Natural killer cell (primary cell): ENCODE results near the gene SNAP23. TPM values are rescaled to one million over a fixed set of nuclear protein-coding genes. Genes with fewer than 3 reads are reported as not detected.
A peak's percentile ranks its signal among the peaks of the same experiment; 100 is the strongest.

ENCODE experiments used
- ATAC-seq, 3 donors: fragments of 150-1000 bp in 2 of 3; fragments of 200-7000 bp in 1 of 3; cut with Tn5 transposase; 1 replicate in 1 of 3; 2 replicates in 2 of 3; pipeline ENCODE4 v1.10.0; 2021; ENCODE audit warnings: mild to moderate bottlenecking in 2 of 3, moderate library complexity in 2 of 3
- DNase-seq, 2 donors: peaks; one replicate each; pipeline versions ENCODE4 v3.0.0 to v3.0.0-alpha.2; 2013 to 2021; ENCODE audit warnings: mixed read lengths in 1 of 2
- H3K27ac ChIP-seq: one replicate; pipeline ENCODE4 v1.5.1; 2013; ENCODE audit warnings: mild to moderate bottlenecking, low read length
- H3K27me3 ChIP-seq: one replicate; pipeline ENCODE4 v1.6.1; 2013; ENCODE audit warnings: low read length; ENCODE audit not compliant: control insufficient read depth, insufficient read depth
- H3K36me3 ChIP-seq: one replicate; pipeline ENCODE4 v1.6.1; 2013; ENCODE audit warnings: low read length; ENCODE audit not compliant: control insufficient read depth, insufficient read depth
- H3K4me1 ChIP-seq: one replicate; pipeline ENCODE4 v1.6.1; 2013; ENCODE audit warnings: low read length; ENCODE audit not compliant: control insufficient read depth, insufficient read depth
- H3K4me3 ChIP-seq: one replicate; pipeline ENCODE4 v1.5.1; 2013; ENCODE audit warnings: low read length
- H3K9me3 ChIP-seq: one replicate; pipeline ENCODE4 v1.6.1; 2013; ENCODE audit warnings: low read length; ENCODE audit not compliant: control insufficient read depth, insufficient read depth
- H3K27ac Mint-ChIP-seq, 2 donors: one replicate each; pipeline ENCODE4 v1.8.0; 2022; ENCODE audit warnings: mild to moderate bottlenecking in 2 of 2, mixed read lengths in 2 of 2, moderate library complexity in 1 of 2
- H3K27me3 Mint-ChIP-seq, 2 donors: one replicate each; pipeline ENCODE4 v1.8.0; 2022; ENCODE audit warnings: low read depth in 2 of 2, mixed read lengths in 2 of 2
- H3K36me3 Mint-ChIP-seq: one replicate; pipeline ENCODE4 v1.8.0; 2022; ENCODE audit warnings: mixed read lengths
- H3K4me1 Mint-ChIP-seq, 2 donors: one replicate each; pipeline ENCODE4 v1.8.0; 2022; ENCODE audit warnings: mixed read lengths in 2 of 2
- H3K4me3 Mint-ChIP-seq: one replicate; pipeline ENCODE4 v1.8.0; 2022; ENCODE audit warnings: mild to moderate bottlenecking, moderate library complexity, mixed read lengths
- H3K9me3 Mint-ChIP-seq, 2 donors: one replicate each; pipeline ENCODE4 v1.8.0; 2022; ENCODE audit warnings: mixed read lengths in 2 of 2
- WGBS: methylation state at CpG from one replicate; pipeline ENCODE4 v1.1.7; 2013; ENCODE audit warnings: missing lambda C conversion rate; ENCODE audit not compliant: insufficient coverage; 5-methylcytosine and 5-hydroxymethylcytosine counted together
- intact Hi-C: fragments of 100-400 bp; cut with micrococcal nuclease; formaldehyde crosslinking; loops from one replicate; pipeline ENCODE4 v1.14.2; 2022
- total RNA-seq, 4 donors: library from RNA; stranded (reverse); fragments of 120-200 nt in 1 of 4; gene quantifications; one replicate each; pipeline versions ENCODE4 v1.2.3 to v1.2.4, GENCODE V29; 2013 to 2022
- TF ChIP-seq, protein P1 (sequence below): fragments of 200-600 bp; IDR thresholded peaks from one replicate; pipeline ENCODE4 v1.8.0; 2022; ENCODE audit warnings: antibody characterized with exemption

Gene SNAP23
- total RNA-seq, 3 donors from 2014 or later (not counting 1 experiment from before 2014, with no cell fraction given) = 72.7 to 85.2 (median 82.7) TPM

DNA sequence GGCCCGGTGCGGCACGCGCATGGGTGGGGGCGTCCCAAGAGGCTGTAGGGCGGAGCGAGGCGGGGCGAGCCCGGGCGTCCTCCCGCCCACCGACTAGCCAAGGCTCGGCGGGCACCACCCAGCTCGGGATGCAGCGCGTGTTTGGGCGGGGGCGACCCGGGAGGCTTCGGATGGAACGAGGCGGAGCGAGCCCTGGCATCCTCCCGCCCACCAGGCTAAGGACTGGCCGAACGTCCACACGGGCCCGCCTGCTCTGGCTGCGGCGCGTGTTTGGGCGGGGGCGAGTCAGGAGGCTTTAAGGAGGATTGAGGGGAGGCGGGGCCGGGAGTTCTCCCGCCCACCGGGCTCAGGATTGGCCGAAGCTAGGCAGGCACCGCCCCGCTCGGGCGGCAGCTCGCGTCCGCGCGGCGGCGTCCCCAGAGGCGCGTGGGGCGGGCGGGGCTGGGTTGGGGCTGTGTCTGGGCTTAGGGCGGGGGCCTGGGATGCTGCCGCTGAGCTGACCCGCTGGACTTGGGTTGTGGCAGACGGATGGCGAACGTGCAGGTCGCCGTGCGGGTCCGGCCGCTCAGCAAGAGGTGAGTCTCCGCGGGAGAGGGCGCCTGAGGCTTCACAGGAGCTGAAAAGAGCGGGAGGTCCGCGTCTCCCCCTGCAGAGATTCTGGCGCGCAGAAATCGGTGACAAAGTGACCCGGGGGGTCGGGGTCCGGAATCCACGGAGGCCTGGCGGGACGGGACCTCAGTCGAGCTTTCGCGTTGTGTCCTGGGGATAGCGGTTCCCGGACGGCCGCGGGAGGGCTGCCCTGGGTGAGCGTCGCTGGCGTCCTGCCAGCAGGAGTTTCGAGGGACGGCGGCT, 80.0 kb downstream of the SNAP23 start, which contains the start of gene STARD9:
TSS of gene STARD9 (plus strand) at position 419 of the 852 bp plus-strand sequence. CDS start at position 529, 110 bp downstream.
- peaks cover 24% of the 10 kb centered on the region for H3K4me1 ChIP-seq
- no peaks in the 10 kb centered on the region for H3K27me3 ChIP-seq
- Mint-ChIP-seq H3K27me3 (no peaks in the 10 kb centered on the region), H3K4me1 (peaks cover 21 to 36% of the 10 kb centered on the region in 2 donors), H3K4me3 (peak within 1 kb of the TSS; percentile 93), H3K9me3 (no peaks in the 10 kb centered on the region), H3K36me3 (no peaks in the 10 kb centered on the region), H3K27ac (peak within 1 kb of the TSS; percentile 64 to 83)
- H3K4me3 ChIP-seq = peak within 1 kb of the TSS; percentile 79
- TF ChIP-seq, protein P1, sequence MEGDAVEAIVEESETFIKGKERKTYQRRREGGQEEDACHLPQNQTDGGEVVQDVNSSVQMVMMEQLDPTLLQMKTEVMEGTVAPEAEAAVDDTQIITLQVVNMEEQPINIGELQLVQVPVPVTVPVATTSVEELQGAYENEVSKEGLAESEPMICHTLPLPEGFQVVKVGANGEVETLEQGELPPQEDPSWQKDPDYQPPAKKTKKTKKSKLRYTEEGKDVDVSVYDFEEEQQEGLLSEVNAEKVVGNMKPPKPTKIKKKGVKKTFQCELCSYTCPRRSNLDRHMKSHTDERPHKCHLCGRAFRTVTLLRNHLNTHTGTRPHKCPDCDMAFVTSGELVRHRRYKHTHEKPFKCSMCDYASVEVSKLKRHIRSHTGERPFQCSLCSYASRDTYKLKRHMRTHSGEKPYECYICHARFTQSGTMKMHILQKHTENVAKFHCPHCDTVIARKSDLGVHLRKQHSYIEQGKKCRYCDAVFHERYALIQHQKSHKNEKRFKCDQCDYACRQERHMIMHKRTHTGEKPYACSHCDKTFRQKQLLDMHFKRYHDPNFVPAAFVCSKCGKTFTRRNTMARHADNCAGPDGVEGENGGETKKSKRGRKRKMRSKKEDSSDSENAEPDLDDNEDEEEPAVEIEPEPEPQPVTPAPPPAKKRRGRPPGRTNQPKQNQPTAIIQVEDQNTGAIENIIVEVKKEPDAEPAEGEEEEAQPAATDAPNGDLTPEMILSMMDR = no peak
- peak; percentile 89 to 97 (median 91) for ATAC-seq
- peak within 1 kb of the TSS; percentile 19 for H3K27ac ChIP-seq
- H3K9me3 ChIP-seq = no peaks in the 10 kb centered on the region
- no peaks in the 10 kb centered on the region for H3K36me3 ChIP-seq
- DNase-seq = peak; percentile 94 to 96
- intact Hi-C loops = loop anchor here (1.0 to 2.0 kb wide), 2 partner anchors 27 to 33 kb away; partner anchors contain the start of genes HAUS2 and LRRC57
- under 1% methylated on average over 95 of the region's 95 CpGs for WGBS

DNA sequence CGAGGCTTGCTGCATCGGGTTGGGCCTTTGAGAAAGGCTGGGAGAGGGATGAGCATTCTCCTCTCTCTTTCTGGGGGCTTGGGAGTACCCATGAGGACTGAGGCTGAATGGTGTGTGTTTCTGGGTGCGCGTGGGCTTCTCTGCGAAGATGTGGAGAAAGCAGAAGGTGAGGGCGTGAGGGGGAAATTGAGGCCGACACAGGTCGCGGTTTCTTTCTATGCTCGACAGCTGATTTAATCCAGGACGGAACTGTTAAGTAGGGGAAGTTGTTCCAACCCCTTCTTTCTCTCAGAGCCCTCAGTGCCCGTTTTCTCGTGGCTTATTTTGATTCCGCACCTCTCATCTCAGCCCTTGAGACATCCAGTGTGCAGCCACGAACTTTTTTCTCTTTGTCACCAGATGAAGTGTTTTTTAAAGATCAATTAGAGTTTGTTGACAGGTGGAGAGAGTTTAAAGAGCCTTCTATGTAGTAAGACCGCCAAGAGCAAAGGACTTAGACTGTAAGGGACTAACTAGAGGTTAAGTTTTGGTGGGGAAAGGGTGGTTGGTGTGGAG, 80.7 kb downstream of the SNAP23 start:
- peak overlapping the region; percentile 64 to 83 for H3K27ac Mint-ChIP-seq
- peak overlapping the region; percentile 93 for H3K4me3 Mint-ChIP-seq
- Histone ChIP-seq H3K36me3 (no peaks in the 10 kb centered on the region), H3K4me3 (peak overlapping the region; percentile 79), H3K4me1 (peaks cover 29% of the 10 kb centered on the region), H3K9me3 (no peaks in the 10 kb centered on the region), H3K27me3 (no peaks in the 10 kb centered on the region), H3K27ac (peak overlapping the region; percentile 19)
- no peaks in the 10 kb centered on the region for H3K27me3 Mint-ChIP-seq
- H3K36me3 Mint-ChIP-seq = no peaks in the 10 kb centered on the region
- TF ChIP-seq, protein P1 = no peak
- intact Hi-C loops = no loop called here
- no peaks in the 10 kb centered on the region for H3K9me3 Mint-ChIP-seq
- peaks cover 28 to 43% of the 10 kb centered on the region in 2 donors for H3K4me1 Mint-ChIP-seq
- DNase-seq = no peak
- WGBS = 5% methylated on average over 15 of the region's 16 CpGs
- no peak for ATAC-seq

DNA sequence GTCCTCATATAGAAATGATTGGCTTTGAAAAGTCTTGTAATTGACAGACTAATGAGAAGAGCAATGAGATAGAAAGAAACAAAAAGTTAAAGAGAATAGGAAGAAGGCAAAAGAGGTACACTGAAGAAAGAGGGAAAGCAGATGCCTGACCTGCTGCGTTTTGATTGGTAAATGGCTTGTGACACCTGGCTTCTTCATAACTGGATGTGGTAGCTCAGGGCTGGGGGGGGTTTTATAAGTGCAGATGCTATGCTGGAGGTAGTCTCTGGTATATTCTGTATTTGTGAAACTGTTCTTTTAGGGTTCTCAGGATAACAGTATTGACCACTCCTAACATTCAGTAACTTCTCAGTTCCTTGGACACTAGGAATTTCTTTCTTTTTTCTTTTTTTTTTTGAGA, 81.3 kb downstream of the SNAP23 start:
- peaks cover 35 to 49% of the 10 kb centered on the region in 2 donors for H3K4me1 Mint-ChIP-seq
- H3K9me3 Mint-ChIP-seq = no peaks in the 10 kb centered on the region
- H3K27me3 Mint-ChIP-seq = no peaks in the 10 kb centered on the region
- TF ChIP-seq, protein P1 = no peak
- H3K36me3 ChIP-seq = no peaks in the 10 kb centered on the region
- intact Hi-C loops = no loop called here
- H3K27ac Mint-ChIP-seq = peak overlapping the region in 1 of 2 donors; percentile 83
- no peaks in the 10 kb centered on the region for H3K36me3 Mint-ChIP-seq
- ATAC-seq (no peak), DNase-seq (peak in 1 of 2 donors; percentile 19)
- H3K9me3 ChIP-seq = no peaks in the 10 kb centered on the region
- H3K4me1 ChIP-seq = peaks cover 32% of the 10 kb centered on the region
- no peak overlapping the region for H3K4me3 ChIP-seq
- peak overlapping the region; percentile 93 for H3K4me3 Mint-ChIP-seq
- 75% methylated on average over 1 of the region's 1 CpG for WGBS
- no peaks in the 10 kb centered on the region for H3K27me3 ChIP-seq
- no peak overlapping the region for H3K27ac ChIP-seq
